PC-9 (cell line): ENCODE measurements around the gene MUC22. TPM values are rescaled to one million over a fixed set of nuclear protein-coding genes. Genes with fewer than 3 reads are reported as not detected.

ENCODE experiments used
- BruUV-seq: library from RNA; stranded (reverse); fragments of 400-500 nt; replicated peaks from 2 replicates; lab custom pipeline; 2021; lab: Mats Ljungman, UMichigan
- CTCF ChIA-PET: fragments of 300-600 bp; sonication (Branson Sonifier 250); formaldehyde crosslinking; loops from one replicate; lab custom pipeline; 2022; ENCODE audit warnings: antibody characterized with exemption; lab: Charles Lee
- POLR2A ChIA-PET: fragments of 300-600 bp; sonication (Branson Sonifier 250); formaldehyde crosslinking; loops from one replicate; lab custom pipeline; 2022; ENCODE audit warnings: antibody characterized with exemption; ENCODE audit not compliant: unreplicated experiment; lab: Charles Lee
- DNase-seq, 2 experiments: peaks; one replicate each; pipeline versions ENCODE4 v3.0.0 to v3.0.0-alpha.2; 2015 to 2022; ENCODE audit warnings: mixed read lengths in 1 of 2
- H2AFZ ChIP-seq: fragments of 200-600 bp; sonication (generic); 2 replicates; pipeline ENCODE4 v1.8.1; 2017; ENCODE audit warnings: antibody characterized with exemption
- H3F3A ChIP-seq: fragments of 200-600 bp; sonication (generic); 2 replicates; pipeline ENCODE4 v1.8.1; 2017; ENCODE audit warnings: antibody characterized with exemption, mild to moderate bottlenecking, low read depth; ENCODE audit not compliant: insufficient read depth
- H3K27ac ChIP-seq: fragments of 200-600 bp; sonication (generic); 2 replicates; pipeline ENCODE4 v1.6.1; 2016; ENCODE audit warnings: mixed run types
- H3K27me3 ChIP-seq: fragments of 200-600 bp; sonication (generic); 2 replicates; pipeline ENCODE4 v1.6.1; 2016; ENCODE audit warnings: low read depth, mixed run types; ENCODE audit not compliant: insufficient read depth
- H3K36me3 ChIP-seq: fragments of 200-600 bp; sonication (generic); 2 replicates; pipeline ENCODE4 v1.6.1; 2016; ENCODE audit warnings: low read depth, mixed run types
- H3K4me1 ChIP-seq: fragments of 200-600 bp; sonication (generic); replicated peaks from 2 replicates; pipeline ENCODE4 v1.6.1; 2016; ENCODE audit warnings: mixed run types; ENCODE audit not compliant: insufficient read depth
- H3K4me2 ChIP-seq: fragments of 200-600 bp; sonication (generic); 2 replicates; pipeline ENCODE4 v1.6.1; 2017; ENCODE audit warnings: mixed run types
- H3K4me3 ChIP-seq: fragments of 200-600 bp; sonication (generic); 2 replicates; pipeline ENCODE4 v1.6.1; 2016; ENCODE audit warnings: mixed run types
- H3K79me2 ChIP-seq: fragments of 200-600 bp; sonication (generic); 2 replicates; pipeline ENCODE4 v1.6.1; 2017; ENCODE audit warnings: low read depth, mixed run types
- H3K9me2 ChIP-seq: fragments of 200-600 bp; sonication (generic); 2 replicates; pipeline ENCODE4 v1.8.1; 2017; ENCODE audit warnings: mild to moderate bottlenecking; ENCODE audit not compliant: insufficient read depth
- H3K9me3 ChIP-seq: fragments of 200-600 bp; sonication (generic); 2 replicates; pipeline ENCODE4 v1.8.1; 2016; ENCODE audit warnings: low read depth; ENCODE audit not compliant: insufficient read depth
- H4K20me1 ChIP-seq: fragments of 200-600 bp; sonication (generic); 2 replicates; pipeline ENCODE4 v1.8.1; 2017; ENCODE audit not compliant: insufficient read depth
- EZH2 ChIP-seq: fragments of 200-600 bp; sonication (generic); IDR thresholded peaks from 2 replicates; pipeline ENCODE4 v1.8.0; 2017; ENCODE audit warnings: antibody characterized with exemption, low read depth
- intact Hi-C: fragments of 100-400 bp; cut with micrococcal nuclease; formaldehyde crosslinking; loops from one replicate; pipeline ENCODE4 v1.10.0; 2022; ENCODE audit not compliant: unreplicated experiment
- total RNA-seq: library from RNA; stranded (reverse); gene quantifications from 2 replicates; pipeline ENCODE4 v1.2.3, GENCODE V29; 2021
- TF ChIP-seq, protein P1 (sequence below): fragments of 200-600 bp; sonication (generic); conservative IDR thresholded peaks from 2 replicates; pipeline ENCODE4 v1.6.1; 2017; ENCODE audit warnings: mixed run types, antibody characterized with exemption, mild to moderate bottlenecking, moderate library complexity

The MUC22 gene
- total RNA-seq, 1 experiment from 2014 or later = not detected

DNA sequence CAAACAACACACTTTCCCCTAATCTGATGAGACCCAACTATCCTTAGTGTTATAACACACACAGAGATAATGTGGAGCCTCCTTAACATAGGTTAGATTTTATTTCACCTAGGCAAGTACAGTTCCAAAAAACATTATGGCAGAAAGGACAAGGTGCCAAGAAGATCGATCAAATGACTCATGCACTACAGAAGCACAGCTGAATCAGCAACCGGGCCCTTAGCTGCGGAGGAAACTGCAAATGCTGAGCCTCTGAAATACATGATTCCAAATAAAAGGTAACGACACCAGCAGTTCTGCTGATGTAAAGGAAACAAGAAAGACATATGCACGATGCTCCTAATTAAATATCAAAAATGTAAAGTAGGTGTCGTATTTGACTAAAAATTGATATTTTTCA is 46.6 kb upstream of the MUC22 start:
- Histone ChIP-seq H3K4me3 (no peak overlapping the region), H3K27ac (no peak overlapping the region), H4K20me1 (no peaks in the 10 kb centered on the region), H3K9me3 (no peaks in the 10 kb centered on the region), H3K79me2 (no peaks in the 10 kb centered on the region), H3K36me3 (no peaks in the 10 kb centered on the region), H3K4me1 (0 out of 2 replicates have a peak, but pooled peaks cover 14% of the 10 kb centered on the region), H3K9me2 (no peaks in the 10 kb centered on the region), H2AFZ (no peak overlapping the region), H3F3A (peaks cover 16% of the 10 kb centered on the region; the same call in 1 of the 2 replicates), H3K27me3 (no peaks in the 10 kb centered on the region; the same call in 1 of the 2 replicates), H3K4me2 (no peak overlapping the region)
- ChIA-PET CTCF (no interaction called here), POLR2A (no interaction called here)
- no peak for TF ChIP-seq EZH2
- TF ChIP-seq, protein P1, sequence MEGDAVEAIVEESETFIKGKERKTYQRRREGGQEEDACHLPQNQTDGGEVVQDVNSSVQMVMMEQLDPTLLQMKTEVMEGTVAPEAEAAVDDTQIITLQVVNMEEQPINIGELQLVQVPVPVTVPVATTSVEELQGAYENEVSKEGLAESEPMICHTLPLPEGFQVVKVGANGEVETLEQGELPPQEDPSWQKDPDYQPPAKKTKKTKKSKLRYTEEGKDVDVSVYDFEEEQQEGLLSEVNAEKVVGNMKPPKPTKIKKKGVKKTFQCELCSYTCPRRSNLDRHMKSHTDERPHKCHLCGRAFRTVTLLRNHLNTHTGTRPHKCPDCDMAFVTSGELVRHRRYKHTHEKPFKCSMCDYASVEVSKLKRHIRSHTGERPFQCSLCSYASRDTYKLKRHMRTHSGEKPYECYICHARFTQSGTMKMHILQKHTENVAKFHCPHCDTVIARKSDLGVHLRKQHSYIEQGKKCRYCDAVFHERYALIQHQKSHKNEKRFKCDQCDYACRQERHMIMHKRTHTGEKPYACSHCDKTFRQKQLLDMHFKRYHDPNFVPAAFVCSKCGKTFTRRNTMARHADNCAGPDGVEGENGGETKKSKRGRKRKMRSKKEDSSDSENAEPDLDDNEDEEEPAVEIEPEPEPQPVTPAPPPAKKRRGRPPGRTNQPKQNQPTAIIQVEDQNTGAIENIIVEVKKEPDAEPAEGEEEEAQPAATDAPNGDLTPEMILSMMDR = no peak
- no TSS peak for BruUV-seq
- intact Hi-C loops = no loop called here
- DNase-seq = no peak

DNA sequence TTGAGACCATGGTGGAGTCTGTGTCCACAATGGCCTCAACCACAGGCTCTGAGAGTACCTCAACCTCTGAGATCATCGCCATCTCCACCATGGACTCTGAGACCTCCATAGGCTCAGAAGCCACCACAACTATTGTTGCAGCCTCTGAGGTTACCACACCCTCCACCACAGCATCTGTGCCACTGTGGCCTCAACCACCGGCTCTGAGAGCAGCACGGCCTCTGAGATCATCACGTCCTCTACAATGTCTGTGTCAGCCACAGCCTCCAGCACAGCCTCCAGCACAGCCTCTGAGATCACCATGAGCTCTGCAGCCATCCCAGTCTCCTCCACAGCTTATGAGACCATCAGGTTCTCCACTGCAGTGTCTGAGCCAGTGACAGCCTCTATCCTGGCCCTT is 46.2 kb upstream of the MUC22 start:
- Histone ChIP-seq H3K4me3 (no peak overlapping the region), H3K9me2 (no peaks in the 10 kb centered on the region), H3F3A (peaks cover 16% of the 10 kb centered on the region; the same call in 1 of the 2 replicates), H3K4me2 (no peak overlapping the region), H3K79me2 (no peaks in the 10 kb centered on the region), H2AFZ (no peak overlapping the region), H4K20me1 (no peaks in the 10 kb centered on the region), H3K4me1 (0 out of 2 replicates have a peak, but pooled peaks cover 14% of the 10 kb centered on the region), H3K27me3 (no peaks in the 10 kb centered on the region; the same call in 1 of the 2 replicates), H3K27ac (no peak overlapping the region), H3K9me3 (no peaks in the 10 kb centered on the region), H3K36me3 (no peaks in the 10 kb centered on the region)
- intact Hi-C loops = no loop called here
- no TSS peak for BruUV-seq
- CTCF ChIA-PET = no interaction called here
- TF ChIP-seq, protein P1 = no peak
- no peak for TF ChIP-seq EZH2
- no peak for DNase-seq
- POLR2A ChIA-PET = no interaction called here

DNA sequence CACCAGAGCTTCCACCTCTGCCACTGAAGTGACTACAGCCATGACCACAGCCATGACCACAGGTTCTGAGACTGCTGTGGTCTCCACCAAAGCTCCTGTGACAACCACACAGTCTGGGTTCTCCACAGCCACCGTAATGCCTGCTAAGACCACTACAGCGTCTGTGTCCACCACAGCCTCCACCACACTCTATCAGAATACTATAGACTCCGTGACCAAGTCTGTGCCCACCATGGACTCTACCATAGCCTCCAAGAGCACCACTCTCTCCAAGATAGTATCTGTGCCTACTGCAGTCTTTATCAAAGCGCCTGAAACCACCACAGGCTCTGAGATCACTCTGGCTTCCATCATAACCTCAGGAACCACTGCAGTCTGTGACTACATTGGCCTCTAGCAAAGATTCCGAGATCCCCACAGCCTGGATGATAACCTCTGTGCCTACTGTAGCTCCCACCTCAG is 45.1 kb upstream of the MUC22 start:
- H3K79me2 ChIP-seq = no peaks in the 10 kb centered on the region
- no peaks in the 10 kb centered on the region for H3K36me3 ChIP-seq
- H3K27me3 ChIP-seq = no peaks in the 10 kb centered on the region; the same call in 1 of the 2 replicates
- intact Hi-C loops = no loop called here
- no peaks in the 10 kb centered on the region for H3K9me3 ChIP-seq
- no peak overlapping the region for H3K4me3 ChIP-seq
- H4K20me1 ChIP-seq = no peaks in the 10 kb centered on the region
- no peak overlapping the region for H3K4me2 ChIP-seq
- no peaks in the 10 kb centered on the region for H3K9me2 ChIP-seq
- peaks cover 16% of the 10 kb centered on the region; the same call in 1 of the 2 replicates for H3F3A ChIP-seq
- BruUV-seq = no TSS peak
- 0 out of 2 replicates have a peak, but pooled peaks cover 14% of the 10 kb centered on the region for H3K4me1 ChIP-seq
- POLR2A ChIA-PET = no interaction called here
- no peak overlapping the region for H2AFZ ChIP-seq
- CTCF ChIA-PET = no interaction called here
- TF ChIP-seq, protein P1 = no peak
- TF ChIP-seq EZH2 = no peak
- no peak for DNase-seq
- H3K27ac ChIP-seq = no peak overlapping the region
